GM12878 (cell line): ENCODE results near the gene NAA30. TPM values are rescaled to one million over a fixed set of nuclear protein-coding genes. Genes with fewer than 3 reads are reported as not detected.

ENCODE experiments used
- ATAC-seq: fragments of 200-7000 bp; cut with Tn5 transposase; 3 replicates; pipeline ENCODE4 v1.9.1; 2020; ENCODE audit warnings: mild to moderate bottlenecking, moderate library complexity
- BruUV-seq: library from RNA; stranded (reverse); fragments of 400-500 nt; replicated peaks from 2 replicates; lab custom pipeline; 2021; lab: Mats Ljungman, UMichigan
- CTCF ChIA-PET: fragments of 300-600 bp; sonication (Branson Sonifier 250); formaldehyde crosslinking; extraction: SDS; loops from one replicate; lab custom pipeline; 2021; ENCODE audit warnings: inconsistent platforms; lab: Yijun Ruan, JAX
- POLR2A ChIA-PET: fragments of 350-600 bp; formaldehyde crosslinking; extraction: SDS; loops from one replicate; lab custom pipeline; 2021; ENCODE audit warnings: inconsistent platforms; lab: Charles Lee
- RAD21 ChIA-PET: fragments of 300-600 bp; sonication (Branson Sonifier 250); formaldehyde crosslinking; loops from one replicate; lab custom pipeline; 2023; ENCODE audit warnings: antibody characterized with exemption; ENCODE audit not compliant: unreplicated experiment; lab: Charles Lee
- SMC1A ChIA-PET: fragments of 300-600 bp; sonication (Branson Sonifier 250); formaldehyde crosslinking; loops from one replicate; lab custom pipeline; 2023; ENCODE audit not compliant: unreplicated experiment, uncharacterized antibody; lab: Charles Lee
- DNase-seq: peaks from one replicate; pipeline ENCODE4 v3.0.0-alpha.2; 2011; ENCODE audit warnings: low read depth, low spot score
- FAIRE-seq: peaks from 3 replicates; lab custom pipeline; 2011; peaks lifted over from hg19 to GRCh38; lab: Jason Lieb, UNC
- H2AFZ ChIP-seq: 2 replicates; pipeline ENCODE4 v1.6.0; 2011; ENCODE audit warnings: low read depth, low read length, control low read depth; ENCODE audit not compliant: control insufficient read depth
- H3K27ac ChIP-seq: 2 replicates; pipeline ENCODE4 v1.5.1; 2011; ENCODE audit warnings: control low read depth; ENCODE audit not compliant: control insufficient read depth, insufficient read depth
- H3K27me3 ChIP-seq, 2 experiments: replicated peaks in 1 of 2; 2 replicates each; pipeline versions ENCODE4 v1.6.0 to v1.6.1; 2011; ENCODE audit warnings: low read length in 1 of 2; ENCODE audit not compliant: control insufficient read depth in 2 of 2, insufficient read depth in 2 of 2
- H3K36me3 ChIP-seq, 2 experiments: 2 replicates each; pipeline ENCODE4 v1.5.1; 2011; ENCODE audit warnings: low read length in 1 of 2; ENCODE audit not compliant: control insufficient read depth in 2 of 2, insufficient read depth in 2 of 2
- H3K4me1 ChIP-seq: 2 replicates; pipeline ENCODE4 v1.6.1; 2011; ENCODE audit warnings: mild to moderate bottlenecking, low read length, moderate library complexity, mixed read lengths; ENCODE audit not compliant: control insufficient read depth, insufficient read depth
- H3K4me2 ChIP-seq: 2 replicates; pipeline ENCODE4 v1.6.0; 2011; ENCODE audit warnings: control low read depth; ENCODE audit not compliant: control insufficient read depth, insufficient read depth
- H3K4me3 ChIP-seq: fragments of 200-600 bp; sonication (generic); 2 replicates; pipeline ENCODE4 v1.5.1; 2016
- H3K79me2 ChIP-seq: 2 replicates; pipeline ENCODE4 v1.6.0; 2011; ENCODE audit warnings: low read length; ENCODE audit not compliant: control insufficient read depth, insufficient read depth
- H3K9ac ChIP-seq: 2 replicates; pipeline ENCODE4 v1.8.0; 2011; ENCODE audit warnings: low read length, control low read depth, mixed read lengths; ENCODE audit not compliant: control insufficient read depth, insufficient read depth
- H3K9me3 ChIP-seq: replicated peaks from 3 replicates; pipeline ENCODE4 v1.5.1; 2011; ENCODE audit warnings: mild to moderate bottlenecking, low read length; ENCODE audit not compliant: control insufficient read depth, insufficient read depth
- H4K20me1 ChIP-seq: 2 replicates; pipeline ENCODE4 v1.6.0; 2011; ENCODE audit not compliant: control insufficient read depth, insufficient read depth
- NBN ChIP-seq: fragments of 450-650 bp; IDR thresholded peaks from 2 replicates; pipeline ENCODE4 v1.6.1; 2016
- NR2C1 ChIP-seq: fragments of 450-650 bp; IDR thresholded peaks from 2 replicates; pipeline ENCODE4 v1.6.1; 2017; ENCODE audit warnings: antibody characterized with exemption, mild to moderate bottlenecking, moderate library complexity
- SMARCA5 ChIP-seq: fragments of 450-650 bp; IDR thresholded peaks from 2 replicates; pipeline ENCODE4 v1.6.1; 2017; ENCODE audit warnings: mild to moderate bottlenecking
- WGBS: methylation state at CpG from one replicate; pipeline ENCODE4 v1.1.6; 2016; ENCODE audit warnings: low lambda C conversion rate; ENCODE audit not compliant: insufficient replicate concordance, insufficient coverage; ENCODE audit errors: missing lambda C conversion rate; 5-methylcytosine and 5-hydroxymethylcytosine counted together
- in situ Hi-C: fragments of 300-500 bp; cut with MboI; formaldehyde crosslinking; loops from 9 replicates; pipeline ENCODE4 v1.14.3; 2018; ENCODE audit warnings: mixed read lengths
- intact Hi-C: fragments of 100-400 bp; cut with micrococcal nuclease; formaldehyde crosslinking; loops from one replicate; pipeline ENCODE4 v1.14.2; 2022; ENCODE audit not compliant: unreplicated experiment
- polyA plus RNA-seq, 11 experiments: library from polyadenylated mRNA; depleted of rRNA in 4 of 11; unstranded in 6 of 11; stranded (reverse) in 5 of 11; fragments of >200 nt; fragmentation: Nextera tagmentation in 4 of 11; fragmentation: Illumina TruSeq in 1 of 11; extraction: Ambion mirVana in 4 of 11; extraction: Trizol in 1 of 11; gene quantifications; 1 replicate in 1 of 11; 2 replicates in 10 of 11; pipeline versions ENCODE4 v1.2.1 to v1.2.3, GENCODE V29; 2011 to 2016; ENCODE audit warnings: inconsistent platforms in 2 of 11, missing spikeins in 2 of 11, low read depth in 1 of 11
- total RNA-seq, 4 experiments: library from RNA; depleted of rRNA in 3 of 4; stranded (reverse); fragments of >200 nt in 3 of 4; fragmentation: Illumina TruSeq in 1 of 4; extraction: Trizol in 1 of 4; gene quantifications; 2 replicates each; pipeline versions ENCODE4 v1.2.1 to v1.2.3, GENCODE V29; 2013 to 2021
- TF ChIP-seq, protein P1 (sequence below): fragments of 450-650 bp; IDR thresholded peaks from 2 replicates; pipeline ENCODE4 v1.6.1; 2018; ENCODE audit warnings: borderline replicate concordance, mild to moderate bottlenecking; ENCODE audit not compliant: partially characterized antibody
- TF ChIP-seq, protein P2 (sequence below): fragments of 450-650 bp; formaldehyde crosslinking; IDR thresholded peaks from 2 replicates; pipeline ENCODE4 v1.5.0; 2022; ENCODE audit warnings: mild to moderate bottlenecking, missing genetic modification characterization
- TF ChIP-seq, protein P3 (sequence below): IDR thresholded peaks from 2 replicates; pipeline ENCODE4 v1.6.1; 2012; ENCODE audit warnings: low read length, inconsistent platforms

NAA30 gene
- total and polyA plus RNA-seq, 10 of the 15 experiments (the other 5 are each of a cell fraction or from before 2014, with no cell fraction given), result 4.5 to 15.6 (median 10.5) TPM

DNA sequence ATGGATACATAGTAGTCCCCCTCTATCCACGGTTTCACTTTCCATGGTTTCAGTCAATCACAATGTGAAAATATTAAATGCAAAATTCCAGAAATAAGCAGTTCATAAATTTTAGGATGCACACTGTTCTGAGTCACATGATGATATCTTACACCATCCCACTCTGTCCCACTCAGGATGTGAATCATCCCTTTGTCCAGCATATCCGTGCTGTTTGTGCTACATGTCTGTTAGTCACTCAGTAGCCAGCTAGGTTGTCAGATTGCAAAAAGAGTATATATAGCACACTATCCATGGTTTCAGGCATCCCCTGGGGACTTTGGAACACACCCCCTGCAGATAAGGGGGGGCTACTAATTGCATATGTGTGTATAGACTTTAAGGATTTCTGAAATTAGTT, 8.1 kb upstream of the NAA30 start:
- Histone ChIP-seq H3K4me2 (no peak overlapping the region), H3K4me1 (no peaks in the 10 kb centered on the region), H2AFZ (no peak overlapping the region), H3K36me3 (no peaks in the 10 kb centered on the region), H3K9ac (no peak overlapping the region), H3K4me3 (no peak overlapping the region), H3K27ac (no peak overlapping the region), H3K9me3 (no peaks in the 10 kb centered on the region), H3K79me2 (no peaks in the 10 kb centered on the region), H3K27me3 (no peaks in the 10 kb centered on the region), H4K20me1 (no peaks in the 10 kb centered on the region)
- ChIA-PET CTCF (no interaction called here), SMC1A (no interaction called here), POLR2A (no interaction called here), RAD21 (no interaction called here)
- ATAC-seq (no peak), DNase-seq (no peak), FAIRE-seq (no peak)
- WGBS, result 59% methylated on average over 2 of the region's 2 CpGs
- TF ChIP-seq SMARCA5 (no peak), NR2C1 (no peak), NBN (no peak)
- TF ChIP-seq, protein P1, sequence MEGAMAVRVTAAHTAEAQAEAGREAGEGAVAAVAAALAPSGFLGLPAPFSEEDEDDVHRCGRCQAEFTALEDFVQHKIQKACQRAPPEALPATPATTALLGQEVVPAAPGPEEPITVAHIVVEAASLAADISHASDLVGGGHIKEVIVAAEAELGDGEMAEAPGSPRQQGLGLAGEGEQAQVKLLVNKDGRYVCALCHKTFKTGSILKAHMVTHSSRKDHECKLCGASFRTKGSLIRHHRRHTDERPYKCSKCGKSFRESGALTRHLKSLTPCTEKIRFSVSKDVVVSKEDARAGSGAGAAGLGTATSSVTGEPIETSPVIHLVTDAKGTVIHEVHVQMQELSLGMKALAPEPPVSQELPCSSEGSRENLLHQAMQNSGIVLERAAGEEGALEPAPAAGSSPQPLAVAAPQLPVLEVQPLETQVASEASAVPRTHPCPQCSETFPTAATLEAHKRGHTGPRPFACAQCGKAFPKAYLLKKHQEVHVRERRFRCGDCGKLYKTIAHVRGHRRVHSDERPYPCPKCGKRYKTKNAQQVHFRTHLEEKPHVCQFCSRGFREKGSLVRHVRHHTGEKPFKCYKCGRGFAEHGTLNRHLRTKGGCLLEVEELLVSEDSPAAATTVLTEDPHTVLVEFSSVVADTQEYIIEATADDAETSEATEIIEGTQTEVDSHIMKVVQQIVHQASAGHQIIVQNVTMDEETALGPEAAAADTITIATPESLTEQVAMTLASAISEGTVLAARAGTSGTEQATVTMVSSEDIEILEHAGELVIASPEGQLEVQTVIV, result no peak
- TF ChIP-seq, protein P2, sequence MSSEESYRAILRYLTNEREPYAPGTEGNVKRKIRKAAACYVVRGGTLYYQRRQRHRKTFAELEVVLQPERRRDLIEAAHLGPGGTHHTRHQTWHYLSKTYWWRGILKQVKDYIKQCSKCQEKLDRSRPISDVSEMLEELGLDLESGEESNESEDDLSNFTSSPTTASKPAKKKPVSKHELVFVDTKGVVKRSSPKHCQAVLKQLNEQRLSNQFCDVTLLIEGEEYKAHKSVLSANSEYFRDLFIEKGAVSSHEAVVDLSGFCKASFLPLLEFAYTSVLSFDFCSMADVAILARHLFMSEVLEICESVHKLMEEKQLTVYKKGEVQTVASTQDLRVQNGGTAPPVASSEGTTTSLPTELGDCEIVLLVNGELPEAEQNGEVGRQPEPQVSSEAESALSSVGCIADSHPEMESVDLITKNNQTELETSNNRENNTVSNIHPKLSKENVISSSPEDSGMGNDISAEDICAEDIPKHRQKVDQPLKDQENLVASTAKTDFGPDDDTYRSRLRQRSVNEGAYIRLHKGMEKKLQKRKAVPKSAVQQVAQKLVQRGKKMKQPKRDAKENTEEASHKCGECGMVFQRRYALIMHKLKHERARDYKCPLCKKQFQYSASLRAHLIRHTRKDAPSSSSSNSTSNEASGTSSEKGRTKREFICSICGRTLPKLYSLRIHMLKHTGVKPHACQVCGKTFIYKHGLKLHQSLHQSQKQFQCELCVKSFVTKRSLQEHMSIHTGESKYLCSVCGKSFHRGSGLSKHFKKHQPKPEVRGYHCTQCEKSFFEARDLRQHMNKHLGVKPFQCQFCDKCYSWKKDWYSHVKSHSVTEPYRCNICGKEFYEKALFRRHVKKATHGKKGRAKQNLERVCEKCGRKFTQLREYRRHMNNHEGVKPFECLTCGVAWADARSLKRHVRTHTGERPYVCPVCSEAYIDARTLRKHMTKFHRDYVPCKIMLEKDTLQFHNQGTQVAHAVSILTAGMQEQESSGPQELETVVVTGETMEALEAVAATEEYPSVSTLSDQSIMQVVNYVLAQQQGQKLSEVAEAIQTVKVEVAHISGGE, result no peak
- TF ChIP-seq, protein P3, sequence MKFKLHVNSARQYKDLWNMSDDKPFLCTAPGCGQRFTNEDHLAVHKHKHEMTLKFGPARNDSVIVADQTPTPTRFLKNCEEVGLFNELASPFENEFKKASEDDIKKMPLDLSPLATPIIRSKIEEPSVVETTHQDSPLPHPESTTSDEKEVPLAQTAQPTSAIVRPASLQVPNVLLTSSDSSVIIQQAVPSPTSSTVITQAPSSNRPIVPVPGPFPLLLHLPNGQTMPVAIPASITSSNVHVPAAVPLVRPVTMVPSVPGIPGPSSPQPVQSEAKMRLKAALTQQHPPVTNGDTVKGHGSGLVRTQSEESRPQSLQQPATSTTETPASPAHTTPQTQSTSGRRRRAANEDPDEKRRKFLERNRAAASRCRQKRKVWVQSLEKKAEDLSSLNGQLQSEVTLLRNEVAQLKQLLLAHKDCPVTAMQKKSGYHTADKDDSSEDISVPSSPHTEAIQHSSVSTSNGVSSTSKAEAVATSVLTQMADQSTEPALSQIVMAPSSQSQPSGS, result no peak
- BruUV-seq, result no TSS peak
- intact Hi-C loops (no loop called here), in situ Hi-C loops (no loop called here)
